Globus pallidus (tissue), 1 donor: ENCODE data around the gene SPACA1.

Experiments
- DNase-seq: peaks from one replicate; pipeline ENCODE4 v3.0.0-alpha.2; 2015; ENCODE audit warnings: low spot score

The SPACA1 gene

GRCh38 chr6:88105741-88106340 is 58.2 kb downstream of the SPACA1 start:
- DNase-seq: no peak

- no peak for DNase-seq
Measured at GRCh38 chr6:88107241-88107640, 59.6 kb downstream of the SPACA1 start.

- no peak for DNase-seq
Measured at GRCh38 chr6:88111991-88112390, 64.3 kb downstream of the SPACA1 start.

- DNase-seq: no peak
Measured at GRCh38 chr6:88114838-88115237, 67.2 kb downstream of the SPACA1 start.

- DNase-seq: no peak
Measured at GRCh38 chr6:88115307-88115706, 67.7 kb downstream of the SPACA1 start.

- DNase-seq: no peak
Measured at GRCh38 chr6:88116276-88116675, 68.6 kb downstream of the SPACA1 start.
